ENCODE data around the gene RCC2. TPM values are rescaled to one million over a fixed set of nuclear protein-coding genes. Genes with fewer than 3 reads are reported as not detected.
"Not testable (repeated sequence)": the region's sequence is repeated elsewhere in the genome, so short reads cannot be mapped to it uniquely, and the experiment has no call there.

RCC2 gene
- polyA plus RNA-seq, 1 donor (not counting 4 experiments of a cell fraction or from before 2014, with no cell fraction given): 45.2 TPM

- Histone ChIP-seq H4K20me1 (ENCODE audit: control insufficient read depth, extremely low read depth, insufficient read depth, low read length) (no peaks in the 10 kb centered on the region), H3K36me3 (ENCODE audit: control insufficient read depth in 2 of 2, extremely low read depth in 1 of 2, insufficient read depth in 2 of 2, low read length in 2 of 2) (no peaks in the 10 kb centered on the region), H3K4me3 (ENCODE audit: control insufficient read depth in 2 of 3, extremely low read depth in 1 of 3, insufficient read depth in 2 of 3, low read depth in 1 of 3, low read length in 3 of 3) (no peak overlapping the region), H3K27me3 (ENCODE audit: control insufficient read depth, extremely low read depth, insufficient read depth, low read length) (no peaks in the 10 kb centered on the region), H2AFZ (ENCODE audit: control insufficient read depth, low read length) (no peak overlapping the region), H3K27ac (ENCODE audit: control insufficient read depth, insufficient read depth, low read length) (no peak overlapping the region), H3K79me2 (ENCODE audit: control insufficient read depth, insufficient read depth, low read length) (no peaks in the 10 kb centered on the region), H3K4me2 (ENCODE audit: control insufficient read depth, extremely low read depth, insufficient read depth, low read depth, low read length) (no peak overlapping the region), H3K9me1 (ENCODE audit: control insufficient read depth, extremely low read depth, insufficient read depth, low read length) (no peaks in the 10 kb centered on the region), H3K9me3 (ENCODE audit: control insufficient read depth, low read depth, low read length) (no peaks in the 10 kb centered on the region), H3K4me1 (ENCODE audit: control insufficient read depth, extremely low read depth, insufficient read depth, low read length) (peaks cover 3% of the 10 kb centered on the region), H3K9ac (ENCODE audit: control insufficient read depth, extremely low read depth, insufficient read depth, low read length) (no peak overlapping the region)
- TF ChIP-seq CTCF (optimal IDR thresholded peaks at IDR 0.05 in 1 of 3, IDR thresholded peaks at IDR 0.05 in 1 of 3, conservative IDR thresholded peaks at IDR 0.05 in 1 of 3; ENCODE audit: extremely low read depth in 1 of 3, insufficient read depth in 2 of 3, low read length in 3 of 3): no peak
- no peak for TF ChIP-seq EZH2 (IDR thresholded peaks at IDR 0.05; ENCODE audit: low read length)
- no peak for FAIRE-seq
- DNase-seq (ENCODE audit: low read depth, low spot score): no peak
- dilution Hi-C loops (cut with MboI; ENCODE audit: extremely low pct_ligation_motif_present, low sequenced_read_pairs): no loop called here
Observed at GRCh38 chr1:17471393-17471792, 31.9 kb upstream of the RCC2 start.

GRCh38 chr1:17470021-17470799 lies 30.7 kb upstream of the RCC2 start:
- Histone ChIP-seq H3K27me3 (ENCODE audit: control insufficient read depth, extremely low read depth, insufficient read depth, low read length) (no peaks in the 10 kb centered on the region), H2AFZ (ENCODE audit: control insufficient read depth, low read length) (no peak overlapping the region), H3K79me2 (ENCODE audit: control insufficient read depth, insufficient read depth, low read length) (no peaks in the 10 kb centered on the region), H3K27ac (ENCODE audit: control insufficient read depth, insufficient read depth, low read length) (no peak overlapping the region), H3K36me3 (ENCODE audit: control insufficient read depth in 2 of 2, extremely low read depth in 1 of 2, insufficient read depth in 2 of 2, low read length in 2 of 2) (no peaks in the 10 kb centered on the region), H3K9ac (ENCODE audit: control insufficient read depth, extremely low read depth, insufficient read depth, low read length) (no peak overlapping the region), H3K9me1 (ENCODE audit: control insufficient read depth, extremely low read depth, insufficient read depth, low read length) (no peaks in the 10 kb centered on the region), H4K20me1 (ENCODE audit: control insufficient read depth, extremely low read depth, insufficient read depth, low read length) (no peaks in the 10 kb centered on the region), H3K4me3 (ENCODE audit: control insufficient read depth in 2 of 3, extremely low read depth in 1 of 3, insufficient read depth in 2 of 3, low read depth in 1 of 3, low read length in 3 of 3) (no peak overlapping the region), H3K9me3 (ENCODE audit: control insufficient read depth, low read depth, low read length) (no peaks in the 10 kb centered on the region), H3K4me1 (ENCODE audit: control insufficient read depth, extremely low read depth, insufficient read depth, low read length) (no peaks in the 10 kb centered on the region), H3K4me2 (ENCODE audit: control insufficient read depth, extremely low read depth, insufficient read depth, low read depth, low read length) (no peak overlapping the region)
- no peak for TF ChIP-seq CTCF (optimal IDR thresholded peaks at IDR 0.05 in 1 of 3, IDR thresholded peaks at IDR 0.05 in 1 of 3, conservative IDR thresholded peaks at IDR 0.05 in 1 of 3; ENCODE audit: extremely low read depth in 1 of 3, insufficient read depth in 2 of 3, low read length in 3 of 3)
- no peak for TF ChIP-seq EZH2 (IDR thresholded peaks at IDR 0.05; ENCODE audit: low read length)
- FAIRE-seq (no peak), DNase-seq (ENCODE audit: low read depth, low spot score) (no peak)
- dilution Hi-C loops (cut with MboI; ENCODE audit: extremely low pct_ligation_motif_present, low sequenced_read_pairs): no loop called here

- H3K4me2 ChIP-seq (ENCODE audit: control insufficient read depth, extremely low read depth, insufficient read depth, low read depth, low read length); H3K27ac ChIP-seq (ENCODE audit: control insufficient read depth, insufficient read depth, low read length); H2AFZ ChIP-seq (ENCODE audit: control insufficient read depth, low read length); DNase-seq (ENCODE audit: low read depth, low spot score); FAIRE-seq; H3K9ac ChIP-seq (ENCODE audit: control insufficient read depth, extremely low read depth, insufficient read depth, low read length); H4K20me1 ChIP-seq (ENCODE audit: control insufficient read depth, extremely low read depth, insufficient read depth, low read length); H3K27me3 ChIP-seq (ENCODE audit: control insufficient read depth, extremely low read depth, insufficient read depth, low read length); H3K9me1 ChIP-seq (ENCODE audit: control insufficient read depth, extremely low read depth, insufficient read depth, low read length); H3K9me3 ChIP-seq (ENCODE audit: control insufficient read depth, low read depth, low read length); dilution Hi-C loops (cut with MboI; ENCODE audit: extremely low pct_ligation_motif_present, low sequenced_read_pairs); H3K4me1 ChIP-seq (ENCODE audit: control insufficient read depth, extremely low read depth, insufficient read depth, low read length); H3K79me2 ChIP-seq (ENCODE audit: control insufficient read depth, insufficient read depth, low read length); H3K4me3 ChIP-seq (ENCODE audit: control insufficient read depth in 2 of 3, extremely low read depth in 1 of 3, insufficient read depth in 2 of 3, low read depth in 1 of 3, low read length in 3 of 3); H3K36me3 ChIP-seq (ENCODE audit: control insufficient read depth in 2 of 2, extremely low read depth in 1 of 2, insufficient read depth in 2 of 2, low read length in 2 of 2): not testable (repeated sequence)
Observed at GRCh38 chr1:17468357-17469265, 29.1 kb upstream of the RCC2 start.

All from keratinocyte (primary cell).